ENCODE results near the gene CALD1.
A peak's percentile ranks its signal among the peaks of the same experiment; 100 is the strongest.

Gene CALD1

GRCh38 chr7:134827436-134827835, 48.0 kb downstream of the CALD1 start:
- no peak for DNase-seq

DNA sequence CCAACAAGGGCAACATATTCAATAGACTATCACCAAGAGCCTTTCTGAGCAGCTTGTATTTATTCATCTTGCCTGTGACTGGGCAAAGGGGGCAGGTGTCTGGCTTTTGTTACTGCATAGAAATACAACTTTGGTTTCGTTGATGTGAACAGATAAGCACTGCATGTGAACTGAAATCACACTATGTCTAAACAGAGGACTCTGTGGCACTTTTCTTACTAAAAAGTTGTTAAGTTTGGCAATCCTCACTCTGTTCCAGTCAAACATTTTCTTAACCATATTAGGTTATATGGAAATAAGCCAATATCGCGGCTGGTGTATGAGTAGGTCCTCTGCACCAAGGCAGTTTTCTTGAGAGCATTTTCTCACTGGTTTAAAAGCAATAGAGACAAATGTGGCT, 48.5 kb downstream of the CALD1 start:
- DNase-seq = no peak

DNA sequence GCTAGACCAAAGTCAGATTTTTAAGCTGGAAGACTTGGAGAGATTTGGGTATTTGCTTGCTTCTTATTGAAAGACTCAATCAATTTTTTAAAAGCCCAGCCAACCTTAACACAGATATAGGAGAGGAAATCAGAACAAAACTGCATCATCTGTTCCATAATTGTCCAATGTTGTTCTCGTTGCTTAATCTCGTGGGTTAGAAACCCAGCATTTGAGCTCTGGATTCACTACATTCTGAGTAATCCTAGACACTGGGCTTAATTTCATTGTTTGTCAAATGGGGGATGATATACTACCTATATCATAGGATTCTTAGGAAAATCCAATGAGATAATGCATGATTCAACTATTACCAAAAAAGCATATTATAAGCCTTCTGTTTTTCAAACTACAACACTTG, 48.9 kb downstream of the CALD1 start:
- DNase-seq = no peak

GRCh38 chr7:134829380-134829986, 50.0 kb downstream of the CALD1 start:
- no peak for DNase-seq

DNA sequence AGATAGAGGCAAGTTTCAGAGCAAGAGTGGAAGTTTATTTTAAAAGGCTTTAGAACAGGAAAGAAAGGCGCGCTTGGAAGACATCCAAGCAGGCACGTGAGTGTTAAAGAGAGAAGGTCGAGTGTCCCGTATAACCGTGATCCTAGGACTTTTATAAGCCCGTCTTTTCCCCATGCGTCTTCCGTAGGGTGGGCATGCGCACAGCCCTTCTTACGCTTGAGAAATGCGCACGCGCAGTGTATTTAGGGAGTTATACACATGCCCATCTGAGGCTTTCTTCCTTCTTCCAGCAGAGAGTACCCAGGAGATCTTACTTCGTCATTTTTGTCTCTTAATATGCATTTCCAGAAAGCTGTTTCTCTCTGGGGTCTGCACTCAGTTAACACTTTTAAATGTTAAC, 52.4 kb downstream of the CALD1 start:
- peak in 16 of 56 donors; percentile 1 to 45 (median 6) for DNase-seq

DNA sequence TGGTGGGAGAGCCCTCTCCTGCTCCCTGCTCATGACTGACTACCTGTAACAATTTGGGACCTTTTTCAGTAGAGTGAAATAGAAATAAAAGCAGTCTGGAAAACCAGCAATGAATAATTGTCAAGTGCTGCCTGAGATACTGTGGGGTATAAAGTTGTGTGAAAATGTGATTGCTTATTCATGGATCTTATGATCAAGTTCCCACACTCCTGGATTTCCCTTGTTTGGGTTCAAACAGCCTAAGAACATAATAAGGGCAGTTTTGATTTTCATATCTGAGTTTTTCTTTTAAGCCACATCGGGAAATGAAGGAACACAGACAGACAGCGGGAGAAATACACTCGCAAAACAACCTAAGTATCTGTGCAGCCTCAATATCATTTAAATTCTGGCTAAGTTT, 52.9 kb downstream of the CALD1 start:
- DNase-seq = no peak

DNA sequence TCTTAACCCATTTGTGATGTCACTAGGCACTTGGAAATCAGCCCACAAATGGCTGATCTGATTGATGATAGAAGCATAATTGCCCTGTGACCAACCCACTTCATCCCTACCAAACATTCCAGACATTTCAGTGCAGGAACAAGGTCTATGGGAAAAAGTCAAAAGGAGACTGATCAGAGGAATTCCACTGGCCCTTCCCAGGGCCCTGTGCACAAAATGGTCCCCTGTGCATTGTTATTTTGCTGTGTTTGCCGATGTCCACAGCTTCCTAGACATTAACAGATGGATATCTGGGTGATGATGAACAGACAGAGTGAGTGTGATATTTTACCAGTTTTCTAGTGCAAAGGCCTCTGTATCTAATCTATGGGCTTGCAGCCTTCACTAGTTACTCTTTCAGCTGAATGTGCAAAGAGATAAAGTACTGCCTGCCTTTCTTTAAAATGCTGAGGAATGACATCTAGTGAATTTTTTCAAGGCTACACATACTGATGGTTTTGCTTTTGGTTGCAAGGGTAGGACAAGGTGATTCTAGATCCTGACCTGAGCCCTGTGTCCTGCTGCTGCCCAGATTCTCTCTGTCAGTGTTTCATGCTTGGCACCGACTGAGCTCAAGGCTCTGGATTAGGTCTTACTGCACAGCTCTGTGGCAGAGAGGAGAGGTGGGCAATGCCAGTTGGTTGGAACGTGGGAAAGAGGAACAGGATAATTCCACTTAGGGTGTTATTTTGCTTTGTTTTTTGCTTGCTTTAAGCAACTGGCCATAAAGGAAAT, 55.4 kb downstream of the CALD1 start:
- DNase-seq = no peak

GRCh38 chr7:134835463-134835823, 56.0 kb downstream of the CALD1 start:
- DNase-seq = no peak

DNA sequence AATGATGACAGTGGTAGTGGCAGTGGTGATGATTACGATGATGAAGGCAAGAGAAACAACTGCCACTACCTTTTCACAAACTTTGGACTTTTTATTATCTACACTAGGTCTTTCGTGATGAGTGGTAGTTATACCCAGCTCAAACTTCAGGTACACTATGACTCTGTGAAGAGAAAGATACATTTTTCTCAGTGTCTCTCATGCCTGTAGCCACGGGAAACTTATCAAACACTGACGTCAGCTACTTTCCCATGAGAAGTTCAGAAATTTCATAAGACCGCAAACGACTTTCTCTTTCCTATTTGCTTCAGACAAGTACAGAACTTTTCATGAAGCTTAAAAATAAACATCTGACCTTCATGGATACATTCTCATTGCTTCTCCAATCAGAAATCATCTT, 57.0 kb downstream of the CALD1 start:
- DNase-seq = no peak

DNA sequence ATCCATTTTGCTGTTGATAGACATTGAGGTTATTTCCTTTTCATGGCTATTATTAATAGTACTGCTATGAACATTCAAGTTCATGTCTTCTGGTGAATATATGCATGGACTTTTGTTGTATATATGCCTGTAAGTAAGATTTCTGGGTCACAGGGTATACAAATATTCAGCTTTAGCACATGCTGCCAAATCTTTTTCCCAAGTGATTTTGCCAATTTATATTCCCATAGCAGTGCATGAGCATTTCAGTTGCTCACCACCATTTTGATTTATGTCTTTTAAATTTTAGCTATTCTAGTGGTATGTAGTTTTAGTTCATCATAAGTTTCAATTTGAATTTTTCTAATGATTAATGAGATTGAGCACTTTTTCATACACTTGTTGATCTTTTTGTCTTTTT, 59.9 kb downstream of the CALD1 start:
- DNase-seq = no peak

DNA sequence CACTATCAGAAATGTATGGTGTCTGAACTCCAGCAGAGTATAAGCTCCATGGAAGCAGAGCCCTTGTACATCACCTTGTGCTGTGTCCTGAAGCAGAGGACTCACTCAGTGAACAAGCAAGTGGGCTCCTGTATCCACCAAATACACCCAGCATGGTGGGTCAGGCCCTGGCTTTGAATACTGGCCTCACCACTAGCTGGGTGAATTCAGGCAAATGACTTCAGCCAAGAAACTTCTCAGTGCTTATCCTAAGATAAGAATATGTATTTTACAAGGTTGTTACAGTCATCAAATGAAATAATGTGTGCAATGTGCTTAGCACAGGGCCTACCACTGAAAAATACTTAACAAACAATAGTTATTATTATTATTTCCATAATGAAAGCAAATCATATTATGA, 62.6 kb downstream of the CALD1 start:
- no peak for DNase-seq

- DNase-seq = no peak
These were observed 63.5 kb downstream of the CALD1 start for GRCh38 chr7:134842886-134843430.

GRCh38 chr7:134844200-134844599, 64.8 kb downstream of the CALD1 start:
- no peak for DNase-seq

GRCh38 chr7:134845461-134845860, 66.0 kb downstream of the CALD1 start:
- no peak for DNase-seq

- no peak for DNase-seq
These were observed 68.6 kb downstream of the CALD1 start for GRCh38 chr7:134847851-134848588.

DNA sequence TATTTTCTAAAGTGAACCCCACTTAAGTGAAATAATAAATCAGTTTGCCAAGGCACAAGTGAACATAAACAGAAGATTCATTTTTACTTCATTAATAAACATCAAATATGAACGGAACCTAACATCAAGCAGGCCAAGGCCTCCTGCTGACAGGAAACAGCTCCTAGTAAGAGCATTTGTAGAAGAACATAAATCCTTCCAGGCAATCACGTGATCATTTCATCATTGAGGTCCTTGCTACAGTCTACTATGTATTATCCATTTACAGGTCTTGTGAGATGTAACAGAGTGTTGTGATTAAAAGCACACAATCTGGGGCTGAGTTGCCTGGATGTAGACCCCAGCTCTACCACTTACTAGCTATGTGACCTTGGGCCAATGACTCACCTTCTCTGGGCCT, 70.6 kb downstream of the CALD1 start:
- DNase-seq = no peak

GRCh38 chr7:134851141-134851540, 71.7 kb downstream of the CALD1 start:
- no peak for DNase-seq

DNA sequence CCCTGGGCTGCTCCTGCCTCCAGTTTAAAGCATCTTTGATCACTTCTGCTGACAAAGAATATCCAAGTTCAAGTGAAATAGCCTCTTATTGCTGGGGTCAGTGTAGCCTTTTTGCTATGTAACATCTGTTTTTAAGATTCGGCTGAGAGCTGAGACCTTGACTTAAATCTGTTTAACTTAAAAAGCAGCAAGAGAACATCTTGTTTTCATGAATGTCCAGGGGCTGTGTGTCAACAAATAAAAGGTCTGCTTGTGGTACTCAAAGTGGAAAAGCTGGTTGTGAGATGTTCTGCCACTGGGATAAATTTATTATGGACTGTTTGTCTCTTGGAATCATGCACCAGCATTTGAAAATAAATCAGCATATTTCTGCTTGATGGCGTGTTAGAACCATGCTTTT, 73.2 kb downstream of the CALD1 start:
- DNase-seq = no peak

DNA sequence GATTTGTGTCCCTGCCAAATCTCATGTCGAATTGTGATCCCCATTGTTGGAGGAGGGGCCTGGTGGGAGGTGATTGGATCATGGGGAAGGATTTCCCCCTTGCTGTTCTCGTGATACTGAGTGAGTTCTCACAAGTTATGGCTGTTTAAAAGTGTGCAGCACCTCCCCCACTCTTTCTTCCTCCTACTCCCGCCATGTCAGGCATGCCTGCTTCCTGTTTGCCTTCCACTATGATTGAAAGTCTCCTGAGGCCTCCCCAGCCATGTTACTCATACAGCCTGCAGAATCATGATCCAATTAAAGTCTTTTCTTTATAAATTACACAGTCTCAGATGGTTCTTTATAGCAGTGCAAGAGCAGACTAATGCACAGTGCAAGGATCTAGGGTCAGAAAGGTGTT, 75.4 kb downstream of the CALD1 start:
- no peak for DNase-seq

DNA sequence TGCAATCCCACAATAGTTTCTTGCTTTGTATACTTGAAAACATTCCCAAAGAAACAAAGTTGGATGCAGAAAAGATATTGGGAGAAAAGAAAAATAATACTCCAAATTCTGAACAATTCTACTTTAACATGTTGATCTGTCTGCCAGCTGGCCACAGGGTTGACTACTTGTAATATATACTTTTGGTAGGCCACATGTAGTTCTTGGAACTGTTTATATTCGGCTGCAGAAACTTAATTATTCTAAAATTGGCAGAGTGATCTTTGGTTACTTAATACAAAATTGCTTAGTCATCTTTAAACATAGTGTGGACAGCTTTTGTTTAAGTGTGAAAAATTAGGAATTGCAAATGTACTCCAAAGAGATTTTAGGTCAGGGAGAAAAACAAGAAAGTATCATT, 76.0 kb downstream of the CALD1 start:
- DNase-seq = no peak

DNA sequence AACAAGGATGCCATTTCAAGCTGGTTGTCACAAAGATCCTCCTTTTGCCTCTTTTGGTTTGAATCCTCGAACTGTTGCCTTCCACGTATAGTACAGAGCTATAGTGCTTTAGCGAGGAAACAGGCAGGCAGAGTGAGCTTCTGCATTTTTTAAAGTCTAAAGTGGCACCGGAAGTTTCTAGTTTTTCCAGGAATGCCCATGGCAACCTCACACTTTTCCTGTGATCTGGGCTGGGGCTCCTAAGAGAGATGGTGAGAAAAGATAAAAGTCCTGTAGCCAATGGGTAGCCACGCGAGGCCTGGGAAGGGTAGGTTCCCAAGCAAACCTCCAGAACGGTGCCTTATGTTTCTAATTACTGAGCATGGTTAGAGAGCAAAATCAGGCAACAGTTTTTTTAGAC, 76.7 kb downstream of the CALD1 start:
- no peak for DNase-seq

- DNase-seq = no peak
These were observed 77.3 kb downstream of the CALD1 start for GRCh38 chr7:134856691-134857090.

DNA sequence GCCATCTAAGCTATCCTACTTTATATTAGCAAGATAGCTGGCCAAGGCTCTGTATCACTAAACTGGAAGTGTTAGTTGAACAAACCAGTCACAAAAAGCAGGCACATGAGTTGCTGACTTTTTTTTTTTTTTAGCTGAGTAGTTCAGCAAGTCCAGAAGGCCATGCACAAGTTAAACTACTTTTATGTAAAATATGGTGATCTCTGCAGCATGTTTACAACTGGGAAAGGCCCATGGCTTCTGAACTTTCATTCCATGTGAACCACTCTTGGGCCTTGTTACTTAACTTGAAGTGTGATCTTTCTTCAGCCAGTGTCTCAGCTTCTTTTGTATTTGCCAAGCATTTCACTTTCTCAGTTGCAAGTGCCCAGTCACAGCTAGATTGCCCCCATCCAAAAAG, 78.5 kb downstream of the CALD1 start:
- no peak for DNase-seq
